CD4-positive, alpha-beta memory T cell (primary cell): ENCODE measurements around the gene FAR2. TPM values are rescaled to one million over a fixed set of nuclear protein-coding genes. Genes with fewer than 3 reads are reported as not detected.
"Not testable (repeated sequence)": the region's sequence is repeated elsewhere in the genome, so short reads cannot be mapped to it uniquely, and the experiment has no call there.

ENCODE experiments used
- CTCF ChIA-PET: fragments of 350-600 bp; sonication (Branson Sonifier 250); formaldehyde crosslinking; loops from one replicate; lab custom pipeline; 2021; ENCODE audit warnings: inconsistent platforms; ENCODE audit not compliant: partially characterized antibody; lab: Charles Lee
- POLR2A ChIA-PET: fragments of 350-600 bp; sonication (Branson Sonifier 250); formaldehyde crosslinking; loops from one replicate; lab custom pipeline; 2021; ENCODE audit not compliant: partially characterized antibody; lab: Charles Lee
- DNase-seq, 5 donors: peaks; one replicate each; pipeline versions ENCODE4 v3.0.0 to v3.0.0-alpha.2; 2020 to 2022; ENCODE audit warnings: mixed read lengths in 1 of 5
- H3K27ac ChIP-seq: one replicate; pipeline ENCODE4 v1.7.0; 2013; ENCODE audit warnings: low read depth, low read length
- H3K27me3 ChIP-seq: 2 replicates; pipeline ENCODE4 v1.7.0; 2013; ENCODE audit warnings: mild to moderate bottlenecking, low read length, moderate library complexity; ENCODE audit not compliant: insufficient read depth
- H3K36me3 ChIP-seq: 2 replicates; pipeline ENCODE4 v1.7.0; 2013; ENCODE audit warnings: mild to moderate bottlenecking, low read length, moderate library complexity; ENCODE audit not compliant: insufficient read depth
- H3K4me1 ChIP-seq: 2 replicates; pipeline ENCODE4 v1.7.0; 2013; ENCODE audit warnings: mild to moderate bottlenecking, low read length, moderate library complexity; ENCODE audit not compliant: insufficient read depth
- H3K4me3 ChIP-seq, 2 donors: one replicate each; pipeline ENCODE4 v1.7.0; 2013; ENCODE audit warnings: low read length in 2 of 2, mild to moderate bottlenecking in 1 of 2
- H3K9me3 ChIP-seq, 2 donors: one replicate each; pipeline ENCODE4 v1.7.0; 2013; ENCODE audit warnings: low read length in 2 of 2, control low read depth in 1 of 2; ENCODE audit not compliant: control insufficient read depth in 1 of 2
- H3K27ac Mint-ChIP-seq, 7 donors: one replicate each; pipeline ENCODE4 v1.8.0; 2020 to 2021; ENCODE audit warnings: mixed read lengths in 7 of 7, mild to moderate bottlenecking in 6 of 7, inconsistent platforms in 3 of 7, moderate library complexity in 3 of 7
- H3K27me3 Mint-ChIP-seq, 2 donors: one replicate each; pipeline ENCODE4 v1.8.0; 2020 to 2021; ENCODE audit warnings: mixed read lengths in 2 of 2
- H3K36me3 Mint-ChIP-seq, 2 donors: one replicate each; pipeline ENCODE4 v1.8.0; 2020 to 2021; ENCODE audit warnings: mixed read lengths in 2 of 2, inconsistent platforms in 1 of 2, mild to moderate bottlenecking in 1 of 2
- H3K4me1 Mint-ChIP-seq, 4 donors: one replicate each; pipeline ENCODE4 v1.8.0; 2020 to 2021; ENCODE audit warnings: mixed read lengths in 4 of 4, mild to moderate bottlenecking in 1 of 4
- H3K4me3 Mint-ChIP-seq, 8 donors: one replicate each; pipeline ENCODE4 v1.8.0; 2020 to 2021; ENCODE audit warnings: mixed read lengths in 8 of 8, mild to moderate bottlenecking in 7 of 8, moderate library complexity in 6 of 8, inconsistent platforms in 3 of 8
- H3K9me3 Mint-ChIP-seq, 8 donors: one replicate each; pipeline ENCODE4 v1.8.0; 2020 to 2021; ENCODE audit warnings: mixed read lengths in 8 of 8, mild to moderate bottlenecking in 5 of 8, inconsistent platforms in 3 of 8, moderate library complexity in 1 of 8
- intact Hi-C: fragments of 100-400 bp; cut with micrococcal nuclease; formaldehyde crosslinking; loops from one replicate; pipeline ENCODE4 v1.15.1; 2023
- polyA plus RNA-seq, 2 donors: library from polyadenylated mRNA; unstranded; fragments of 300-500 nt; fragmentation: Illumina TruSeq; gene quantifications; one replicate each; pipeline ENCODE4 v1.2.3, GENCODE V29; 2021
- total RNA-seq, 2 experiments: library from RNA; stranded (reverse); gene quantifications; one replicate each; pipeline ENCODE4 v1.2.3, GENCODE V29; 2021

Gene FAR2
- total and polyA plus RNA-seq, 4 experiments from 2014 or later, result 6.2 to 10.6 (median 10.0) TPM

- H3K4me3 ChIP-seq, result no peak overlapping the region
- peaks cover 25 to 44% (median 33%) of the 10 kb centered on the region in 4 donors for H3K4me1 Mint-ChIP-seq
- no peaks in the 10 kb centered on the region for H3K36me3 ChIP-seq
- H3K27me3 Mint-ChIP-seq, result no peaks in the 10 kb centered on the region
- H3K4me1 ChIP-seq, result peaks cover 25% of the 10 kb centered on the region
- intact Hi-C loops, result loop anchor here (1.0 to 10.0 kb wide), 3 partner anchors 10 to 1595 kb away; partner anchors contain the start of gene CAPRIN2
- POLR2A ChIA-PET, result interaction anchor here (1.6 to 2.3 kb wide), 2 partner anchors 10 to 56 kb away, joined by 8 to 9 read pairs; partner anchors contain the start of gene FAR2
- H3K27ac ChIP-seq, result no peak overlapping the region
- peak overlapping the region; percentile 9 to 90 (median 77) for H3K27ac Mint-ChIP-seq
- peak in 4 of 5 donors; percentile 10 to 25 (median 15) for DNase-seq
- H3K9me3 ChIP-seq, result no peaks in the 10 kb centered on the region
- no peaks in the 10 kb centered on the region for H3K36me3 Mint-ChIP-seq
- H3K4me3 Mint-ChIP-seq, result peak overlapping the region in 6 of 8 donors; percentile 13 to 70 (median 41)
- H3K27me3 ChIP-seq, result no peaks in the 10 kb centered on the region
- CTCF ChIA-PET, result interaction anchor here (1.0 kb wide), 2 partner anchors 12 to 27 kb away, joined by 3 to 4 read pairs; partner anchors contain the start of gene FAR2
- no peaks in the 10 kb centered on the region for H3K9me3 Mint-ChIP-seq
Observed at GRCh38 chr12:29160230-29160629, 11.2 kb downstream of the FAR2 start.

GRCh38 chr12:29163146-29163545 lies 14.1 kb downstream of the FAR2 start:
- POLR2A ChIA-PET, result no interaction called here
- CTCF ChIA-PET, result interaction anchor here (1.1 kb wide), 1 partner anchor 14 kb away, joined by 3 read pairs; the partner anchor contains the start of gene FAR2

GRCh38 chr12:29164477-29165393 lies 15.7 kb downstream of the FAR2 start:
- Mint-ChIP-seq H3K4me1 (peaks cover 24 to 37% (median 29%) of the 10 kb centered on the region in 4 donors), H3K36me3 (peaks cover 0 to 20% of the 10 kb centered on the region in 2 donors), H3K4me3 (peak overlapping the region in 5 of 8 donors; percentile 15 to 37 (median 26)), H3K27ac (peak overlapping the region; percentile 55 to 91 (median 64)), H3K27me3 (no peaks in the 10 kb centered on the region), H3K9me3 (no peaks in the 10 kb centered on the region)
- Histone ChIP-seq H3K36me3 (no peaks in the 10 kb centered on the region), H3K4me1 (peaks cover 22% of the 10 kb centered on the region), H3K27ac (peak overlapping the region; percentile 1), H3K4me3 (no peak overlapping the region), H3K9me3 (no peaks in the 10 kb centered on the region), H3K27me3 (no peaks in the 10 kb centered on the region)
- ChIA-PET CTCF (no interaction called here), POLR2A (interaction anchor here (1.2 to 1.7 kb wide), 2 partner anchors 12 to 61 kb away, joined by 3 to 9 read pairs; no protein-coding TSS in a partner anchor)
- DNase-seq, result peak in 4 of 5 donors; percentile 8 to 37 (median 24)
- intact Hi-C loops, result loop anchor here (10.0 kb wide), 1 partner anchor 1590 kb away; the partner anchor contains the start of gene CAPRIN2

More at GRCh38 chr12:29163146-29163545, 14.1 kb downstream of the FAR2 start:
- H3K27me3 ChIP-seq, result no peaks in the 10 kb centered on the region
- no peaks in the 10 kb centered on the region for H3K36me3 ChIP-seq
- no peak overlapping the region for H3K4me3 Mint-ChIP-seq
- no peaks in the 10 kb centered on the region for H3K9me3 ChIP-seq
- H3K27ac ChIP-seq, result no peak overlapping the region
- H3K4me3 ChIP-seq, result no peak overlapping the region
- H3K9me3 Mint-ChIP-seq, result no peaks in the 10 kb centered on the region
- no peaks in the 10 kb centered on the region for H3K27me3 Mint-ChIP-seq
- H3K36me3 Mint-ChIP-seq, result peaks cover 0 to 9% of the 10 kb centered on the region in 2 donors
- H3K4me1 Mint-ChIP-seq, result peaks cover 27 to 47% (median 34%) of the 10 kb centered on the region in 4 donors
- intact Hi-C loops, result loop anchor here (10.0 kb wide), 1 partner anchor 1592 kb away; the partner anchor contains the start of gene CAPRIN2
- H3K4me1 ChIP-seq, result peaks cover 25% of the 10 kb centered on the region
- peak overlapping the region in 5 of 7 donors; percentile 19 to 84 (median 30) for H3K27ac Mint-ChIP-seq
- no peak for DNase-seq

- Mint-ChIP-seq H3K4me1 (peaks cover 12 to 25% (median 18%) of the 10 kb centered on the region in 4 donors), H3K36me3 (peaks cover 5 to 34% of the 10 kb centered on the region in 2 donors), H3K27ac (peak overlapping the region in 1 of 7 donors; percentile 16), H3K4me3 (no peak overlapping the region), H3K9me3 (no peaks in the 10 kb centered on the region), H3K27me3 (no peaks in the 10 kb centered on the region)
- ChIA-PET CTCF (no interaction called here), POLR2A (no interaction called here)
- intact Hi-C loops, result loop anchor here (10.0 kb wide), 1 partner anchor 1587 kb away; the partner anchor contains the start of gene CAPRIN2
- no peak overlapping the region for H3K27ac ChIP-seq
- DNase-seq, result no peak
- no peak overlapping the region for H3K4me3 ChIP-seq
- H3K27me3 ChIP-seq, result no peaks in the 10 kb centered on the region
- H3K4me1 ChIP-seq, result peaks cover 12% of the 10 kb centered on the region
- H3K9me3 ChIP-seq, result no peaks in the 10 kb centered on the region
- no peaks in the 10 kb centered on the region for H3K36me3 ChIP-seq
Observed at GRCh38 chr12:29167445-29167844, 18.4 kb downstream of the FAR2 start.

GRCh38 chr12:29167988-29168387 lies 18.9 kb downstream of the FAR2 start:
- no peak overlapping the region for H3K27ac Mint-ChIP-seq
- Histone ChIP-seq H3K36me3 (no peaks in the 10 kb centered on the region), H3K4me1 (peaks cover 12% of the 10 kb centered on the region), H3K27me3 (no peaks in the 10 kb centered on the region), H3K27ac (no peak overlapping the region), H3K9me3 (no peaks in the 10 kb centered on the region), H3K4me3 (no peak overlapping the region)
- H3K4me1 Mint-ChIP-seq, result peaks cover 12 to 25% (median 18%) of the 10 kb centered on the region in 4 donors
- no peaks in the 10 kb centered on the region for H3K27me3 Mint-ChIP-seq
- H3K36me3 Mint-ChIP-seq, result peaks cover 5 to 35% of the 10 kb centered on the region in 2 donors
- H3K4me3 Mint-ChIP-seq, result no peak overlapping the region
- ChIA-PET POLR2A (no interaction called here), CTCF (no interaction called here)
- no peak for DNase-seq
- H3K9me3 Mint-ChIP-seq, result no peaks in the 10 kb centered on the region
- intact Hi-C loops, result loop anchor here (10.0 kb wide), 1 partner anchor 1587 kb away; the partner anchor contains the start of gene CAPRIN2

GRCh38 chr12:29169978-29170377 lies 20.9 kb downstream of the FAR2 start:
- peaks cover 5 to 35% of the 10 kb centered on the region in 2 donors for H3K36me3 Mint-ChIP-seq
- H3K4me3 Mint-ChIP-seq, H3K9me3 Mint-ChIP-seq, H3K4me1 ChIP-seq, H3K27me3 Mint-ChIP-seq, H3K27ac Mint-ChIP-seq, H3K9me3 ChIP-seq, H3K4me3 ChIP-seq, POLR2A ChIA-PET, CTCF ChIA-PET, H3K4me1 Mint-ChIP-seq, H3K27me3 ChIP-seq, H3K36me3 ChIP-seq, DNase-seq, H3K27ac ChIP-seq: not testable (repeated sequence)
- intact Hi-C loops, result loop anchor here (10.0 kb wide), 1 partner anchor 1585 kb away; the partner anchor contains the start of gene CAPRIN2
